GM18870 (cell line): ENCODE measurements around the gene TAS2R4.
"Not testable (repeated sequence)": the region's sequence is repeated elsewhere in the genome, so short reads cannot be mapped to it uniquely, and the experiment has no call there.

Source experiments
- ATAC-seq: cut with Tn5 transposase; IDR thresholded peaks from one replicate; pipeline ENCODE4 v1.9.1; 2021; ENCODE audit warnings: moderate library complexity; ENCODE audit not compliant: unreplicated experiment

Gene TAS2R4, protein sequence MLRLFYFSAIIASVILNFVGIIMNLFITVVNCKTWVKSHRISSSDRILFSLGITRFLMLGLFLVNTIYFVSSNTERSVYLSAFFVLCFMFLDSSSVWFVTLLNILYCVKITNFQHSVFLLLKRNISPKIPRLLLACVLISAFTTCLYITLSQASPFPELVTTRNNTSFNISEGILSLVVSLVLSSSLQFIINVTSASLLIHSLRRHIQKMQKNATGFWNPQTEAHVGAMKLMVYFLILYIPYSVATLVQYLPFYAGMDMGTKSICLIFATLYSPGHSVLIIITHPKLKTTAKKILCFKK

DNA sequence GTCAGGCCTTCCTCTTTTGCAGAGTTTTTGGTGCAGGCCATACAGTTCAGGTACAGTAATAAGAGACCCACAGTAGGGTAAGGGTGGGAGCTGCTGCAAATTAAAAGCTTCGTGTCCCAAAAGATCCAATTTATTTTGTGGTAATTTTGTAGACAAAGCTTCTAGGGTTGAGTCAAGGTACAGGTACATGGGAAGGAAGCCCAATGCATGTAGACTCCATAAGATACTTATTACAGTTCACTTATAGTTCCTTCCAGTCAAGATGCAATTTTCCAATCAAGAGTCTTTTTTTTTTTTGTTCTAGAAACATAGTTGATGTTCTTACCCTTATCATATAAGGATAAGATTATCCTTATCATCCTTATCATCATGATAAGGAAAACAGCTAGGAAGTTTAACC lies at the start of gene TAS2R4:
TSS of gene TAS2R4 (plus strand) at position 301 of the 400 bp plus-strand sequence. CDS start 1,815 bp downstream, outside the sequence.
- no peak for ATAC-seq

DNA sequence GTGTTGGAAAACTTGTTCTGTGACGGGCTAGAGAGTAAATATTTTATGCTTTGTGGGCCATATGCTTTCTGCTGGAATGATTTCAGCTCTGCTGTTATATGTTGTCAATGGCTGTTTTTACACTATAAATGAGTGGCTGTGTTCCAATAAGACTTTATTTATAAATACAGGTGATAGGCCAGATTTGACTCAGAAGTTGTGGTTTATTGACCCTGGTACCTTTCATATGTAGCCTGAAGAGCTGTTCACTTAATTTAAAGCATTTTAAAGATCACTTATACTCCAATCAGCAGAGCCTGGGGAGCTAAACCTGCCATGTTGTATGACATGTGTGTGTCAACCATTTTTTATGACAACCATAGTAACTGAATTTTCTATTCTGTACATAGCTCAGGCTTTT lies 47.5 kb upstream of the TAS2R4 start:
- no peak for ATAC-seq

DNA sequence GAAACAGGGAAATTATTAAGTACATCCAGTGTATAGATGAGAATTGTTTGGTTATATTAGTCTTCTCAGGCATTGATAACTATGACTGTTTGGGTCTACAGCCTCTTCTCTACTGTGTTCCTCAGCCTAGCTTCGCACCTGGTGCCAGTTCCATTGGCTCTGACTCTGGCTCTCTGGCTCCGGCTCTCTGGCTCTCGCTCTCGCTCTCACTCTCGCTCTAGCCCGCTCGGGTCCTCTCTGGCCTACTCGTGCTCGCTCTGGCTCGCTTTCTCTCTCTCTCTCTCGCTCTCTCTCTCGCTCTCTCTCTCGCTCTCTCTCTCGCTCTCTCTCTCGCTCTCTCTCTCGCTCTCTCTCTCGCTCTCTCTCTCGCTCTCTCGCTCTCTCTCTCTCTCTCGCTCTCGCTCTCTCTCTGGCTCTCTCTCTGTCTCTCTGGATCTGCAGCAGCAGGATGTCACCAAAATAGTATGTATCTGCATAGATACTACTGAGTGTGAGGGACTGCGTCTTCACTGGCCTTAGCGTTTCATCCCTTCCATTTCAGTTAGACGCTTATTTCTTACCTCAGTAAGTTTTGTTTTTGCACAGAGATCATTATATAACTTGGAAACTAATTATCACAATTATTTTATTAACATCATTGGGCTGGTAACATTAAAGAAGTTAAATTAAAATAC lies 44.9 kb upstream of the TAS2R4 start:
- no peak for ATAC-seq

DNA sequence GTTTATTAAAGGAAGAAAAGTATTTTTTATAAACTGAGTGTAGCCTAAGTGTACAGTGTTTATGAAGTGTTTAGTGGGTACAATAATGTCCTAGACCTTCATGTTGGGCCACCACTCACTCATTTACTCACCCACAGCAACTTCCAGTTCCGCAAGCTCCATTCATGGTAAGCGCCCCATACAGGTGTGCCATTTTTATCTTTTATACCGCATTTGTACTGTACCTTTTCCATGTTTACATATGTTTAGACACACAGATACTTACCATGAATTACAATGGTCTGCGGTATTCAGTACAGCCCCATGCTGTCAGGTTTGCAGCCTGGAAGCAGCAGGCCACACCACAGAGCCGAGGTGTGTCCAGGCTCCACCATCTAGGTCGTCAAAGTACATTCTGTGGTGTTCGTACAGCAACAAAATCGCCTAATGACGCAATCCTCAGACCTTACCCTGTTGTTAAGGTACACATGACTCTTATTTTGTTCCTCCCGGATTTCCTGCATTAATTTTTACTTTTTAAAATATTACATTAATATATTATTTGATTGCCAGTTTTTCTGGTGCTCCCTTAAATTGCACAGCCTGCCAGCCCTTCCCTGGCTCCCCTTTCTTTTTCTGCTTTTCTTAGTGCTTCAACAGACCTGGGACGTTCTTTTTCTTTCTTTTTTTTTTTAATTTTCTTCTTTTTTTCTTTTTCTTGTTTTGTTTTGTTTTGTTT lies 39.2 kb upstream of the TAS2R4 start:
- ATAC-seq: no peak

DNA sequence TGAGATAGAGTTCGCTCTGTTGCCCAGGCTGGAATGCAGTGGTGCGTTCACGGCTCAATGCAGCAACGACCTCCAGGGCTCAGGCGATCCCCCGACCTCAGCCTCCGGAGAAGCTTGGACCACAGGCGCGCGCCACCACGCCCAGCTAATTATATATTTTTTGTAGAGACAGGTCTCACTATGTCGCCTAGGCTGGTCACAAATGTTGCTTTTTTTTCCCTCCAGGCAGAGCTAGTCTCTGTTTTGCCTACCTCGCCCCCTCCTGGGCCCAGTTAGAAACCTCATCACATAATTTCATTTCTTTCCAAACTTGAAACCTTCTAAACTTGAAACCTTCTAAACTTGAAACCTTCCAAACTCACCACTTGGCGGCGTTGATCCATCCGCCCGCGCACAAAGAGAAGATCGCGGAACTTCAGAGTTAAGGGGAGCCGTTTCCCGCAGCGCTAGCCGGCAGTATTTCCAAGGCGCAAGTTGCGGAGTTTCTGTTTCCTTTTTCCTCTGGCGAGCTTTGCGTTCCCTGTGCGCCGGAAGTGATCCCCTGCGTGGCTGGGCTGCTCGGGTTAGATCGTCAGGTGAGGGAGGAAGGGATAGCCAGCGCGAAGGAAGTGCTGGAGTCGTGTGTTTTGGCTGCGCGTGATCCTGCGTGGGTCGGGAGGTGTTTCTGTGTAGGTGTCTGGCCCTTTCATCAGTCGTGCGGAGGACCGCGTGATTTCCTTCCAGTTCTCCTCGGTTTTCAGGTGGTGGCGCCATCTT lies 38.5 kb upstream of the TAS2R4 start, which contains the start of gene SSBP1:
TSS of gene SSBP1 (plus strand) at position 523 of the 756 bp plus-strand sequence. CDS start 809 bp downstream, outside the sequence.
- peak; percentile 96 for ATAC-seq

DNA sequence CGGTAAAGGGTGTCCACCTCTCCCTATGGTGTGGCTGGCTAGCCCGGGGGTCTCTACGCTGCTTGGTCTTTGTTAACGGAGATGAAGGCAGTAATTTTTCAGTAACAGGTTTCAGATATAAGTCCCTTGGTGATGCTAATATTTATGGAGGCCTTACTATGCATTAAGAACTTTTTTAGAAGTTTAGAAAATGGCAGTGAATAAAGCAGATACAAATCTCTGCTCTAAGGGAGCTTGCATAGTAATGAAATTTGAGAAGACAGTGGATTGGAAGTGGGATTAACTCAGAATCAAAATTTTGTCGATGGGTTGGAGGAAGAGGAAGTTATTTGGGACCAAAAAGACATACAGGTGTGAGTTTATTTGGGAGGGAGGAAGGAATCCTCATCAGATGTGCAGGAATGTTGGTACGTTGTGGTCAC lies 37.9 kb upstream of the TAS2R4 start:
- ATAC-seq: no peak

DNA sequence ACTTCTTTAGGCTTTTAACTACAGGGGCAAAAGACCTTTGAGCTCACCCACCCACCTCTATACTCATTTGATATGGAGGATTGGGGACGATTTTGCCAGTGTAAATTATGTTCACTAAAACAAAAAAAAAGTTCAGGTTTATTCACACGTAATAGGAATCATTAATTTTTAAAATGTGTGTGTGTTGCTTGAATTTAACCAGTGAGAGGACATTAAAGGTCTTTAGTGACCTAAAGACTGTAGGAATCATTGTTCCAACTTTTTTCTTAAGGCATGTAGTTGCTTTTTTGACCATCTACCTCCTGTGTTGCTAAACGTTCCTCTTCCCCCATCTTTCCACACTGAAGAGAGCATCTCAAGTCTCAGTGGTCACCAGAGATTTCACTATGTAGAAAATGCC lies 37.2 kb upstream of the TAS2R4 start:
- no peak for ATAC-seq

DNA sequence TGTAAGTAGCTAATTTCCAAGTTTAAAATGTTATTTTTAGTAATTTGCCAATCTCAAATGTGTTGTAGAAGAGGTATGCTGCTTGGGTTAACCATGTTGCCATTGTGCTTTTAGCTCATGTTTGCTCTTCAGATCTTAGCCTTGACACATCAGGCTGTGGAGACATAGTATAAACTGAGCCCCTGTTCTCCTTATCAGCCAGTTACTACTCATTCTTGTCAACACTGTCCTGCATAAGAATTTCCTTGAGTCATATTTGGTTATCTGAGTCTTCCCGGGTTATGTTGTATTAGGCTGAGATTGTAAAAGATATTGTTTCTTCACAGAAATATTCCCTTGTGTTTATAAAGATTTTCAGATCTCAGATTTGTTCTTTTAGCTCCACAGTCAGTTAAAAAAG lies 34.2 kb upstream of the TAS2R4 start:
- ATAC-seq: no peak

DNA sequence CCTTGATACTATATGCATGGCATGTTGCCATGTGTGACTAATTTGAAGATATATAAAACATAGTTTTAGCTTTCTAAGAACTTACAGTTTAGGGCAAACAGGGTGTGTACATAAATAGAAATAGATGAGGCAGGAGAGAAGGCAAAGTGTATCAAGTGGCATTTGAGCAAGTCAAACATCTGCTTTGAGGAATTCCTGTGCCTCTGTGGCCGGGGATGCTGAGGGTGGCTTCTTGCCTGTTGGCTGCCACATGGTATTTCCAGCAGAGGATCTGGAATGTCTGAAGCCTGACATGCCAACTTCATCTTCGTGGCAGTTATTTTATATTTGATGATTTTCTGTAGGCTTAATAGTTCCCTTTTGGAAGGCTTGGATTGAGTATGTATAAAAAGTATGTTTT lies 32.3 kb upstream of the TAS2R4 start:
- no peak for ATAC-seq

DNA sequence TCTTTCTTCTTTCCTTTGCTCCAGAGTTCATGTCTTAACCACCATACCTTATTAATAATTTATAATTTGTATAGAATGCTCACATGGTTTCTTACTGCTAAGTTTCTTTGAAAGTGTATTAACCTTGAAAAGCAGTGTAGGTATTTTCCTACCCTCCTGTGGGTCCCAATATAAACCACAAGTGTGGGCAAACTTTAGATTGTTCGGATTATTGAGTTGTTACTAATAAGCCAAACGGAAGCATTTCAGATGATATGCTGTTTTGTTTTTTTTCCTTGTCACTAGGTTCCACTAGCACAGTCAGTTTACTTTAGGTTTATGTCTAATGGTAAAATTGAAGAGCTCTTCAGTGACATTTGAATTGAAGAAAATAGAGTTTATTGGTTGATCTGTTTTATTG lies 28.1 kb upstream of the TAS2R4 start:
- ATAC-seq: no peak

DNA sequence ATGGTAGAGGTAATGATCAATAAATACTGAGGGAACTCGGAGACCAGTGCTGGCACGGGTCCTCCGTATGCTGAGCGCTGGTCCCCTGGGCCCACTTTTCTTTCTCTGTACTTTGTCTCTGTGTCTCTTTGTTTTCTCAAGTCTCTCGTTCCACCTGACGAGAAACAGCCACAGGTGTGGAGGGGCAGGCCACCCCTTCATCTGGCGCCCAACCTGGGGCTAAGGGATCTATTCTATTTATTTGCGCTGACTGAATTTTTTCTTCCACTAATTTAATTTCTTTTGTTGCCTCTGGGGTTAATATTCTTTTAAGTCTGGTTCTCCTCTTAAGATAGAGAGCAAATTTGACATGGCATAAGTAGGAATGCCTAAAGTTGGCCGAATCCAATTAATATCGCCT lies 24.6 kb upstream of the TAS2R4 start:
- not testable (repeated sequence) for ATAC-seq

DNA sequence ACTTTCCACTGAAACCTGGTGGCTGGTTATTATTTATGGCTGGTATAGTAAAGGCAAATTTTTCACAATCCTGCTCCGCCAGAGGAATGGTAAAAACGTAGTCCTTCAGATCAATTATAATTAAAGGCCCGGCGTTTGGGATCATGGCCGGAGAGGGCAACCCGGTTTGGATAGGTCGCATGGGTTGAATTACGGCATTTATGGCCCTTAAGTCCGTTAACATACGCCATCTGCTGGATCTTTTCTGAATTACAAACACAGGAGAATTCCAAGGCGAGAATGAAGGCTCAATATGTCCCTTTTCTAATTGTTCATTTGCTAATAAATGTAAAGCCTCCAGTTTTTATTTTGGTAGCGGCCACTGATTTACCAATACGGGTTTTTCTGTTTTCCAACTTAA lies 23.8 kb upstream of the TAS2R4 start:
- no peak for ATAC-seq

DNA sequence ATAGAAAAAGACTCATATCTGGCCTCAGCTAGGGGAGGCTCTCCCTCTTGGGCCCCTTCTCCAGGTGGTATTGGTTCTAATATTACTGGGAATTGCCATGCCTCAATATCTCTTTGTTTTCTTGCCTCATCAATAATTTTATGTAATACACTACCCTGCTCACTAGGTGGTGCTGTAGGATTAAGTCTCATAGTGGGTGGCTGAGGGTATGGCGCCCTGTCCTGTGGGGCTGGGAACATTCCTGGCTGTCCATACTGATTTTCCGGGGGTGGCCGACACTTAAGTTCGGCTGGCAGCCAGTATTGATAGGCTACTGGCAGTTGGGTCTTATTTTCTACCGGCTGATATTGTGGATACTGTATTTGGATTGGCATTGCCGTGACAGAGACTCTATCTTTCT lies 21.5 kb upstream of the TAS2R4 start:
- no peak for ATAC-seq

DNA sequence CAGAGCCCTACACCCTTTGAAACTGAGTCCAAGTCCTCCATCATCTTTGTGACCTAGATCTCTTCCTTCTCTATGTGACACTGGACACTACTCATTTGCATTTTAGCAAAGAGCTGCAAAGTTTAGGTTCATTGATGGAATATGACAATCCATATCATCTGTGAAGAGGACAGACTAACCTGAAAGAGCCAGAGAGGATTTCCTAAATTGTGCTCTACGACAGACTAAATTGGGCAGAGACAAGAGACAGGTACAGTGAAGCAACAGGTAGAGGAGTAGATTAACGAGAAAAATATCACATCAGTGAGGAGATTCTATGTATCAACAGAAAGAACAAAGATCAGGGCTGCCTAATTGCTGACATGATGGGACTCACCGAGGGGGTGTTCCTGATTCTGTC lies 12.7 kb upstream of the TAS2R4 start, which contains the start of gene TAS2R3:
TSS of gene TAS2R3 (plus strand) at position 301 of the 400 bp plus-strand sequence. CDS start at position 363, 62 bp downstream.
- no peak for ATAC-seq

DNA sequence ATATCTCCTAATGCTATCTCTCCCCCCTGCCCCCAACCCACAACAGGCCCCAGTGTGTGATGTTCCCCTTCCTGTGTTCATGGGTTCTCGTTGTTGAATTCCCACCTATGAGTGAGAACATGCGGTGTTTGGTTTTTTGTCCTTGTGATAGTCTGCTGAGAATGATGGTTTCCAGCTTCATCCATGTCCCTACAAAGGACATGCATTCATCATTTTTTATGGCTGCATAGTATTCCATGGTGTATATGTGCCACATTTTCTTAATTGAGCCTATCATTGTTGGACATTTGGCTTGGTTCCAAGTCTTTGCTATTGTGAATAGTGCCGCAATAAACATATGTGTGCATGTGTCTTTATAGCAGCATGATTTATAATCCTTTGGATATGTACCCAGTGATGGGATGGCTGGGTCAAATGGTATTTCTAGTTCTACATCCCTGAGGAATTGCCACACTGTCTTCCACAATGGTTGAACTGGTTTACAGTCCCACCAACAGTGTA lies 6.3 kb upstream of the TAS2R4 start:
- ATAC-seq: not testable (repeated sequence)

DNA sequence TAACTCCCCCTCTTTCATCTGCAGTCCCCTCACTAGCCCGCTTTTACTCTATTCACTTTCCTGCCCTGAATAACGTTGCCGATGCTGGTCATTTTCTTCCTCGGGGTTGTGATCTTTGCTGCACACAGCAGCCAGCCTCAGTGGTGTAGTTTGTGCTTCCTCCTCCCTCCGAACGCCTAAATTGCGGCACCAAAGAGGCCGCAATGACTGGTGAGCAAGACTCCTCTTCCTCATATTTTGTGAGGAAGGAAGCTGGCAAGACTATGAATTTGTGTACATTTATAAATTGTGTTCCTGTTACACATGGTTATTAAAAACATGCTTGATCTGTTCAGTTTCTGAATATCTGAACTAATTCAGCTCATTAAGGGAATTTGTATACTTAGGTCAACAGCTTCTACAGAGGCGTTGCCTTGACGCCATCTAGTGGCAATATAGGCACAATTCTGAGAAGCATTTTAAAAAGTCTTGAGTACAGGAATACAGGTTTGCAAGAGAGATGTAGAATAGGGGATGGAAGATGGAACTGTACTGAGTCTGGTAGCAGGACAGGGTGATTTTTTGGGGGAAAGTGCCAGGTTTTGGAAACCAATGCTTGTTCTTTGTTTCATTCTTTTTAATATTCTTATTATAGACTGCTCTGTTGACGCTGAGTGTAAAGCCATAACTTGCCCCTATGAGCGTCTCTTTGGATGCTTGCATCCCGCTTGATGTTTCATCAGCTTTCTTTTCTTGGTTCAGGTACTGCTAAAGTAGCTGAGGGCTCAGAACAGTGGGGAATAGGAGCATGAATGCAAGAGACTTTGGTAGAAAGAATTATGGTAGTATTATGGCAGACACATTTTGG lies 9.5 kb downstream of the TAS2R4 start:
- peak; percentile 72 for ATAC-seq

DNA sequence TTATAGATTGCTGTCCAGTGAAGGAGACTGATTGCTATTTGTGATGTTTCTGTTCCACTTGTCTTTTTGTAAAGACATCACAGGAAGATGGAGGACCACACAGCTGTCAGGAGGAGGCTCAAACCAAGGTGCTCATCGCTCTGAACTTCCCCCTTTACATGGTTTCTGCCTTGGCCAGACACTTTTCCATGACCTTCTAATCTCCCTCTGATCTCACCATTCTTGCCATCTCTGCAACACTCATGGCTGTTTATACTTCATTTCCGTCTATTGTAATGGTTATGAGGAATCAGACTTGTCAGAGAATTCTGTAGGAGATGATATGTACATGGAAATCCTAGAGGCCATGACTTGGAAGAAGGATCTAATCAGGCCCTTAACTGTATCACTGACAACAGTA lies 11.8 kb downstream of the TAS2R4 start:
- no peak for ATAC-seq

DNA sequence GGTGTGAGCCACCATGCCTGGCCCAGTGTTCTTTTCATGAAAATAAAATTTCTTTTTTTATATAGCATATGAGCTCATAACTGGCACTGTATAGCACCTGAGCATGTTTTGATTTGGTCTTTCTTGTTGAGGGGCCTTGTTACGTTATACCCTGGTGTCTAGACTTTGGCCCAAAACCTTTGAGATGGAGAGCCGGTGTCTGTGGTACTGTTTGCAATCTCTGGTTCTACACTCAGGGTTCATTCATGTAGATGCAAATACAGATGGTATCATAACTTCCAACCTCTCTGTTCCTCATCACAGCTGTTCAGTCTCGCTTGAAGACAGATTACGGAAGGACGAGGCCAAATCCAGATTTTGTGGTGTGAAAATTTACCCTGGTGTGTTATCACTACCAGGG lies 13.4 kb downstream of the TAS2R4 start, which contains the start of gene TAS2R5:
TSS of gene TAS2R5 (plus strand) at position 301 of the 400 bp plus-strand sequence. CDS start 145 bp downstream, outside the sequence.
- ATAC-seq: no peak

DNA sequence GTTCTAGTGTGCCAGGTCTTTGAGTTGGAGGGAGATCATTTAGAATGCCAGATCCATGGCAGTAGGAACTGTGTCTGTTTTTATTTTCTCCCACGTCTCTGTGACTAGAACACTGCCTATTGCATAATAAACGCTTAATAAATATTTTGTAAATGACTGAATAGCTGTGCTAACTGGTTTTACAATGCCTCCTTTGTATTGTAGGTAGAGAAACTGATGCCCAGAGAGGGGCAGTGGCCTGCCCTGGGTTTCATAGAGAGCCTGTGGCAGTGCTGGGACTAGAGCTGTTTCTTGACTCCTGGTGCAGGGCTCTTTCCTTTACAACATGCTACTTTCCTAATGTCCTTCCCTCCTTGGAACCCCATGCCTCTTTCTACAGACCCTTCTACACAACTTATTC lies 16.1 kb downstream of the TAS2R4 start:
- no peak for ATAC-seq

DNA sequence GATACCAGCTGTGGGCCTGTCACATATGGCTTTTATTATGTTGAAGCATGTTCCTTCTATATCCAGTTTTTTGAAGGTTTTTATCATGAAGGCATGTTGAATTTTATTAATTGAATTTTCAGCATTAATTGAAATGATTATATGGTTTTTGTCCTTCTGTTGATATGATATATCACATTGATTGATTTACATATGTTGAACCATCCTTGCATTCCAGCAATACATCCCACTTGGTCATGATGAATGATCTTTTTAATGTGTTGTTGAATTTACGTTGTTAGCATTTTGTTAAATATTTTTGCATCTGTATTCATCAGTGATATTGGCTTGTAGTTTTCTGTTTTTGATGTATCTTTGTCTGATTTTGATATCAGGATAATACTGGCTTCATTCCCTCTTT lies 43.6 kb downstream of the TAS2R4 start:
- ATAC-seq: no peak
